ENCODE results near the gene UBE2G1.
"Not testable (repeated sequence)": the region's sequence is repeated elsewhere in the genome, so short reads cannot be mapped to it uniquely, and the experiment has no call there.

The UBE2G1 gene

GRCh38 chr17:4357671-4358070 lies 8.8 kb downstream of the UBE2G1 start:
- Mint-ChIP-seq H3K27ac (no peak overlapping the region), H3K36me3 (peaks cover 32% of the 10 kb centered on the region), H3K4me1 (peaks cover 44% of the 10 kb centered on the region), H3K4me3 (no peak overlapping the region), H3K9me3 (no peaks in the 10 kb centered on the region)
- no peak for DNase-seq (ENCODE audit: low spot score in 2 of 2)
- ATAC-seq = no peak

GRCh38 chr17:4357030-4357628 lies 9.3 kb downstream of the UBE2G1 start:
- peaks cover 46% of the 10 kb centered on the region for H3K4me1 Mint-ChIP-seq
- ATAC-seq (no peak), DNase-seq (ENCODE audit: low spot score in 2 of 2) (no peak)
- H3K4me3 Mint-ChIP-seq = no peak overlapping the region
- no peaks in the 10 kb centered on the region for H3K9me3 Mint-ChIP-seq
- H3K27ac Mint-ChIP-seq = no peak overlapping the region
- H3K36me3 Mint-ChIP-seq = peaks cover 27% of the 10 kb centered on the region

- peaks cover 8% of the 10 kb centered on the region for H3K36me3 Mint-ChIP-seq
These were observed 11.5 kb downstream of the UBE2G1 start for GRCh38 chr17:4354862-4355514.

GRCh38 chr17:4354206-4354605 lies 12.3 kb downstream of the UBE2G1 start:
- Mint-ChIP-seq H3K9me3 (no peaks in the 10 kb centered on the region), H3K27ac (no peak overlapping the region), H3K4me3 (no peak overlapping the region), H3K36me3 (no peaks in the 10 kb centered on the region), H3K4me1 (peaks cover 44% of the 10 kb centered on the region)
- DNase-seq (ENCODE audit: low spot score in 2 of 2) (no peak), ATAC-seq (no peak)

More at GRCh38 chr17:4354862-4355514, 11.5 kb downstream of the UBE2G1 start:
- no peak for ATAC-seq
- no peak for DNase-seq (ENCODE audit: low spot score in 2 of 2)
- Mint-ChIP-seq H3K4me3 (no peak overlapping the region), H3K4me1 (peaks cover 52% of the 10 kb centered on the region), H3K9me3 (no peaks in the 10 kb centered on the region), H3K27ac (no peak overlapping the region)

- H3K9me3 Mint-ChIP-seq; DNase-seq (ENCODE audit: low spot score in 2 of 2); H3K27ac Mint-ChIP-seq; H3K36me3 Mint-ChIP-seq; H3K4me3 Mint-ChIP-seq; ATAC-seq: not testable (repeated sequence)
- H3K4me1 Mint-ChIP-seq = peaks cover 41% of the 10 kb centered on the region
These were observed 16.3 kb downstream of the UBE2G1 start for GRCh38 chr17:4350214-4350613.

GRCh38 chr17:4345581-4346252 lies 20.8 kb downstream of the UBE2G1 start:
- no peak for DNase-seq (ENCODE audit: low spot score in 2 of 2)
- H3K4me3 Mint-ChIP-seq = no peak overlapping the region
- H3K9me3 Mint-ChIP-seq = no peaks in the 10 kb centered on the region
- no peak for ATAC-seq
- peaks cover 14% of the 10 kb centered on the region for H3K4me1 Mint-ChIP-seq
- H3K36me3 Mint-ChIP-seq = peaks cover 6% of the 10 kb centered on the region
- H3K27ac Mint-ChIP-seq = no peak overlapping the region

GRCh38 chr17:4344926-4345325 lies 21.5 kb downstream of the UBE2G1 start:
- Mint-ChIP-seq H3K4me1 (peaks cover 20% of the 10 kb centered on the region), H3K27ac (no peak overlapping the region), H3K36me3 (peaks cover 8% of the 10 kb centered on the region), H3K9me3 (no peaks in the 10 kb centered on the region), H3K4me3 (no peak overlapping the region)
- DNase-seq (ENCODE audit: low spot score in 2 of 2) (no peak), ATAC-seq (no peak)

GRCh38 chr17:4342535-4342934 lies 23.9 kb downstream of the UBE2G1 start:
- Mint-ChIP-seq H3K4me3 (no peak overlapping the region), H3K27ac (no peak overlapping the region), H3K4me1 (peaks cover 25% of the 10 kb centered on the region), H3K36me3 (peaks cover 13% of the 10 kb centered on the region), H3K9me3 (no peaks in the 10 kb centered on the region)
- ATAC-seq = no peak
- DNase-seq (ENCODE audit: low spot score in 2 of 2) = no peak

GRCh38 chr17:4341616-4341977 lies 24.9 kb downstream of the UBE2G1 start:
- DNase-seq (ENCODE audit: low spot score in 2 of 2) (no peak), ATAC-seq (no peak)
- peaks cover 30% of the 10 kb centered on the region for H3K4me1 Mint-ChIP-seq
- peaks cover 13% of the 10 kb centered on the region for H3K36me3 Mint-ChIP-seq
- no peaks in the 10 kb centered on the region for H3K9me3 Mint-ChIP-seq
- H3K27ac Mint-ChIP-seq = no peak overlapping the region
- H3K4me3 Mint-ChIP-seq = no peak overlapping the region

GRCh38 chr17:4340914-4341615 lies 25.4 kb downstream of the UBE2G1 start:
- Mint-ChIP-seq H3K36me3 (peaks cover 9% of the 10 kb centered on the region), H3K4me3 (no peak overlapping the region), H3K27ac (no peak overlapping the region), H3K4me1 (peaks cover 24% of the 10 kb centered on the region), H3K9me3 (no peaks in the 10 kb centered on the region)
- DNase-seq (ENCODE audit: low spot score in 2 of 2) = peak in 1 of 2 donors; percentile 34
- peak; percentile 39 for ATAC-seq

- Mint-ChIP-seq H3K9me3 (no peaks in the 10 kb centered on the region), H3K4me1 (peaks cover 52% of the 10 kb centered on the region), H3K4me3 (peak overlapping the region; percentile 43), H3K36me3 (peaks cover 10% of the 10 kb centered on the region), H3K27ac (peak overlapping the region; percentile 67)
- DNase-seq (ENCODE audit: low spot score in 2 of 2) = no peak
- ATAC-seq = peak; percentile 44
These were observed 31.5 kb downstream of the UBE2G1 start for GRCh38 chr17:4334776-4335584.

- Mint-ChIP-seq H3K27ac (peak overlapping the region; percentile 67), H3K9me3 (no peaks in the 10 kb centered on the region), H3K36me3 (peaks cover 6% of the 10 kb centered on the region), H3K4me3 (peak overlapping the region; percentile 43), H3K4me1 (peaks cover 47% of the 10 kb centered on the region)
- ATAC-seq (no peak), DNase-seq (ENCODE audit: low spot score in 2 of 2) (no peak)
These were observed 32.1 kb downstream of the UBE2G1 start for GRCh38 chr17:4334332-4334731.

GRCh38 chr17:4333041-4333440 lies 33.4 kb downstream of the UBE2G1 start:
- Mint-ChIP-seq H3K4me3 (no peak overlapping the region), H3K4me1 (peaks cover 51% of the 10 kb centered on the region), H3K9me3 (no peaks in the 10 kb centered on the region), H3K27ac (peak overlapping the region; percentile 57), H3K36me3 (peaks cover 13% of the 10 kb centered on the region)
- no peak for DNase-seq (ENCODE audit: low spot score in 2 of 2)
- ATAC-seq = no peak

- DNase-seq (ENCODE audit: low spot score in 2 of 2) = no peak
- Mint-ChIP-seq H3K9me3 (no peaks in the 10 kb centered on the region), H3K36me3 (peaks cover 13% of the 10 kb centered on the region), H3K27ac (peak overlapping the region; percentile 57), H3K4me1 (peaks cover 57% of the 10 kb centered on the region), H3K4me3 (no peak overlapping the region)
- ATAC-seq = no peak
These were observed 34.0 kb downstream of the UBE2G1 start for GRCh38 chr17:4332296-4332970.

All from stimulated activated effector memory CD8-positive, alpha-beta T cell treated with anti-CD3 and anti-CD28 coated beads, Interleukin-12 subunit alpha, Interleukin-12 subunit beta, amount 100 ng/mL, for 72 hours (primary cell).